ENCODE results near the gene CASP7. TPM values are rescaled to one million over a fixed set of nuclear protein-coding genes. Genes with fewer than 3 reads are reported as not detected.

The CASP7 gene
- total RNA-seq: 16.0 and 16.6 TPM in 2 replicates

- peaks cover 24% of the 10 kb centered on the region for H3K36me3 Mint-ChIP-seq (ENCODE audit: low read depth)
- peak within 1 kb of the TSS; percentile 92 for H3K4me3 Mint-ChIP-seq (ENCODE audit: low read depth)
- H3K9me3 Mint-ChIP-seq: peaks cover 15% of the 10 kb centered on the region
- DNase-seq (ENCODE audit: low spot score): peak; percentile 84
- peaks cover 44% of the 10 kb centered on the region for H3K4me1 Mint-ChIP-seq (ENCODE audit: low read depth)
- intact Hi-C loops (cut with micrococcal nuclease): loop anchor here (2.0 to 10.0 kb wide), 7 partner anchors 25 to 1305 kb away; partner anchors contain the start of genes ACSL5, DCLRE1A, NHLRC2 and VTI1A
- peak within 1 kb of the TSS; percentile 86 for H3K27ac Mint-ChIP-seq
- peaks cover 7% of the 10 kb centered on the region for H3K27me3 Mint-ChIP-seq (ENCODE audit: low read depth)
Measured at GRCh38 chr10:113679463-113680189, at the start of gene CASP7. Gene CASP7, plus strand, starts transcription at chr10:113679912. Its CDS starts 17,582 bp downstream, at chr10:113697494.

- intact Hi-C loops (cut with micrococcal nuclease): no loop called here
Measured at GRCh38 chr10:113630929-113631533, 48.7 kb upstream of the CASP7 start.

GRCh38 chr10:113631684-113632367 is 47.9 kb upstream of the CASP7 start:
- H3K4me3 Mint-ChIP-seq (ENCODE audit: low read depth): no peak overlapping the region
- intact Hi-C loops (cut with micrococcal nuclease): no loop called here

More at GRCh38 chr10:113630929-113631533, 48.7 kb upstream of the CASP7 start:
- Mint-ChIP-seq H3K27ac (no peak overlapping the region), H3K4me3 (ENCODE audit: low read depth) (no peak overlapping the region), H3K27me3 (ENCODE audit: low read depth) (no peaks in the 10 kb centered on the region), H3K36me3 (ENCODE audit: low read depth) (no peaks in the 10 kb centered on the region), H3K9me3 (no peaks in the 10 kb centered on the region), H3K4me1 (ENCODE audit: low read depth) (no peaks in the 10 kb centered on the region)
- DNase-seq (ENCODE audit: low spot score): no peak

GRCh38 chr10:113639966-113640365 is 39.7 kb upstream of the CASP7 start:
- no peak overlapping the region for H3K4me3 Mint-ChIP-seq (ENCODE audit: low read depth)
- no peaks in the 10 kb centered on the region for H3K9me3 Mint-ChIP-seq
- DNase-seq (ENCODE audit: low spot score): no peak
- intact Hi-C loops (cut with micrococcal nuclease): no loop called here
- no peaks in the 10 kb centered on the region for H3K4me1 Mint-ChIP-seq (ENCODE audit: low read depth)
- no peak overlapping the region for H3K27ac Mint-ChIP-seq
- H3K27me3 Mint-ChIP-seq (ENCODE audit: low read depth): peaks cover 18% of the 10 kb centered on the region
- H3K36me3 Mint-ChIP-seq (ENCODE audit: low read depth): no peaks in the 10 kb centered on the region

More at GRCh38 chr10:113631684-113632367, 47.9 kb upstream of the CASP7 start:
- no peaks in the 10 kb centered on the region for H3K36me3 Mint-ChIP-seq (ENCODE audit: low read depth)
- H3K27me3 Mint-ChIP-seq (ENCODE audit: low read depth): no peaks in the 10 kb centered on the region
- H3K27ac Mint-ChIP-seq: no peak overlapping the region
- no peak for DNase-seq (ENCODE audit: low spot score)
- no peaks in the 10 kb centered on the region for H3K4me1 Mint-ChIP-seq (ENCODE audit: low read depth)
- H3K9me3 Mint-ChIP-seq: no peaks in the 10 kb centered on the region

- H3K4me1 Mint-ChIP-seq (ENCODE audit: low read depth): no peaks in the 10 kb centered on the region
- no peak overlapping the region for H3K4me3 Mint-ChIP-seq (ENCODE audit: low read depth)
- no peak for DNase-seq (ENCODE audit: low spot score)
- intact Hi-C loops (cut with micrococcal nuclease): no loop called here
- H3K27ac Mint-ChIP-seq: no peak overlapping the region
- H3K36me3 Mint-ChIP-seq (ENCODE audit: low read depth): no peaks in the 10 kb centered on the region
- peaks cover 20% of the 10 kb centered on the region for H3K27me3 Mint-ChIP-seq (ENCODE audit: low read depth)
- H3K9me3 Mint-ChIP-seq: no peaks in the 10 kb centered on the region
Measured at GRCh38 chr10:113641702-113642101, 38.0 kb upstream of the CASP7 start.

GRCh38 chr10:113643183-113643582 is 36.5 kb upstream of the CASP7 start:
- no peaks in the 10 kb centered on the region for H3K4me1 Mint-ChIP-seq (ENCODE audit: low read depth)
- no peaks in the 10 kb centered on the region for H3K36me3 Mint-ChIP-seq (ENCODE audit: low read depth)
- no peak overlapping the region for H3K4me3 Mint-ChIP-seq (ENCODE audit: low read depth)
- no peak overlapping the region for H3K27ac Mint-ChIP-seq
- no peaks in the 10 kb centered on the region for H3K9me3 Mint-ChIP-seq
- intact Hi-C loops (cut with micrococcal nuclease): no loop called here
- peaks cover 20% of the 10 kb centered on the region for H3K27me3 Mint-ChIP-seq (ENCODE audit: low read depth)
- DNase-seq (ENCODE audit: low spot score): no peak

- intact Hi-C loops (cut with micrococcal nuclease): no loop called here
- H3K36me3 Mint-ChIP-seq (ENCODE audit: low read depth): no peaks in the 10 kb centered on the region
- H3K4me1 Mint-ChIP-seq (ENCODE audit: low read depth): no peaks in the 10 kb centered on the region
- no peak for DNase-seq (ENCODE audit: low spot score)
- no peaks in the 10 kb centered on the region for H3K9me3 Mint-ChIP-seq
- peaks cover 26% of the 10 kb centered on the region for H3K27me3 Mint-ChIP-seq (ENCODE audit: low read depth)
- H3K27ac Mint-ChIP-seq: no peak overlapping the region
- no peak overlapping the region for H3K4me3 Mint-ChIP-seq (ENCODE audit: low read depth)
Measured at GRCh38 chr10:113644185-113645120, 35.3 kb upstream of the CASP7 start.

GRCh38 chr10:113646336-113647201 is 33.1 kb upstream of the CASP7 start:
- Mint-ChIP-seq H3K4me1 (ENCODE audit: low read depth) (no peaks in the 10 kb centered on the region), H3K9me3 (no peaks in the 10 kb centered on the region), H3K27me3 (ENCODE audit: low read depth) (peaks cover 17% of the 10 kb centered on the region), H3K4me3 (ENCODE audit: low read depth) (no peak overlapping the region), H3K27ac (no peak overlapping the region), H3K36me3 (ENCODE audit: low read depth) (no peaks in the 10 kb centered on the region)
- intact Hi-C loops (cut with micrococcal nuclease): no loop called here
- DNase-seq (ENCODE audit: low spot score): no peak

GRCh38 chr10:113647812-113648211 is 31.9 kb upstream of the CASP7 start:
- H3K9me3 Mint-ChIP-seq: no peaks in the 10 kb centered on the region
- H3K4me3 Mint-ChIP-seq (ENCODE audit: low read depth): no peak overlapping the region
- no peaks in the 10 kb centered on the region for H3K4me1 Mint-ChIP-seq (ENCODE audit: low read depth)
- H3K27ac Mint-ChIP-seq: no peak overlapping the region
- no peaks in the 10 kb centered on the region for H3K36me3 Mint-ChIP-seq (ENCODE audit: low read depth)
- no peak for DNase-seq (ENCODE audit: low spot score)
- H3K27me3 Mint-ChIP-seq (ENCODE audit: low read depth): peaks cover 19% of the 10 kb centered on the region
- intact Hi-C loops (cut with micrococcal nuclease): no loop called here

- intact Hi-C loops (cut with micrococcal nuclease): no loop called here
- Mint-ChIP-seq H3K36me3 (ENCODE audit: low read depth) (no peaks in the 10 kb centered on the region), H3K9me3 (no peaks in the 10 kb centered on the region), H3K27me3 (ENCODE audit: low read depth) (peaks cover 17% of the 10 kb centered on the region), H3K4me1 (ENCODE audit: low read depth) (no peaks in the 10 kb centered on the region), H3K27ac (no peak overlapping the region), H3K4me3 (ENCODE audit: low read depth) (no peak overlapping the region)
- DNase-seq (ENCODE audit: low spot score): no peak
Measured at GRCh38 chr10:113648478-113648877, 31.2 kb upstream of the CASP7 start.

GRCh38 chr10:113650172-113650571 is 29.5 kb upstream of the CASP7 start:
- DNase-seq (ENCODE audit: low spot score): no peak
- peaks cover 20% of the 10 kb centered on the region for H3K27me3 Mint-ChIP-seq (ENCODE audit: low read depth)
- H3K9me3 Mint-ChIP-seq: no peaks in the 10 kb centered on the region
- H3K4me1 Mint-ChIP-seq (ENCODE audit: low read depth): no peaks in the 10 kb centered on the region
- intact Hi-C loops (cut with micrococcal nuclease): no loop called here
- H3K27ac Mint-ChIP-seq: no peak overlapping the region
- no peak overlapping the region for H3K4me3 Mint-ChIP-seq (ENCODE audit: low read depth)
- no peaks in the 10 kb centered on the region for H3K36me3 Mint-ChIP-seq (ENCODE audit: low read depth)

Data from activated T-helper 2 cell treated with anti-CD3 and anti-CD28 coated beads, Interferon-gamma antibody, Interleukin-2, Interleukin-4, amounts not matched to agents 10 μg/mL and 5 μg/mL and 100 μg/mL, durations not matched to agents 14 hours and 24 hours and 36 hours (primary cell).